Measurements from ENCODE around the gene PGM2L1. TPM values are rescaled to one million over a fixed set of nuclear protein-coding genes. Genes with fewer than 3 reads are reported as not detected.

PGM2L1 gene
- total and polyA plus RNA-seq, 4 experiments from 2014 or later = 4.8 to 11.2 (median 8.1) TPM

DNA sequence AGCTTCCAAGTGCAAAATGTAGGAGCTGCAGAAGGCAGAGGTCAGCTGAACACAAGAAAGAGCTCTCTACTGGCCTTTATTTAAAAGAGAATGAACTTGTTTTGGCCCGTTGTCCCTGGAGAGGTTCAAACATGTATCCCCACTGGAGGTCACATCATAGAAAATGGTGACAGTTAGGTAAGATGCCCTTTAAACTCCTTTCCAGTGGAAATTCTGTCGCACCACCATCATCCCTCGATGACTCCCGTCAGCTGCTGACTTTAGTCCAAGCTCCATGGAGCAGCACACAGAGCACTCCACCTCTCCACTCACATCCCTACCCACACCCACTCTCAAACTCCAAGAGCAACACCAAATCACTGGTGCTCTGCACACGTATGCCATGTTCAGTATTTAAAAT is 71.6 kb downstream of the PGM2L1 start:
- Histone ChIP-seq H3K27me3 (ENCODE audit: insufficient read depth, low read length) (no peaks in the 10 kb centered on the region), H3K27ac (ENCODE audit: low read depth, low read length) (no peak overlapping the region), H3K36me3 (ENCODE audit: insufficient read depth, low read length) (no peaks in the 10 kb centered on the region), H3K9me3 (ENCODE audit: control insufficient read depth in 1 of 2, low read length in 2 of 2) (no peaks in the 10 kb centered on the region), H3K4me3 (ENCODE audit: low read length in 2 of 2) (no peak overlapping the region), H3K4me1 (ENCODE audit: insufficient read depth, low read length) (no peaks in the 10 kb centered on the region)
- Mint-ChIP-seq H3K9me3 (peaks cover 0 to 2% (median 0%) of the 10 kb centered on the region in 8 donors), H3K4me3 (no peak overlapping the region), H3K27ac (no peak overlapping the region), H3K4me1 (peaks cover 0 to 2% (median 0%) of the 10 kb centered on the region in 4 donors), H3K36me3 (peaks cover 6 to 9% of the 10 kb centered on the region in 2 donors), H3K27me3 (peaks cover 0 to 4% of the 10 kb centered on the region in 2 donors)
- DNase-seq = no peak
- POLR2A ChIA-PET (ENCODE audit: partially characterized antibody) = no interaction called here
- intact Hi-C loops (cut with micrococcal nuclease) = no loop called here
- CTCF ChIA-PET (ENCODE audit: partially characterized antibody) = interaction anchor here (1.8 kb wide), 1 partner anchor 71 kb away, joined by 5 read pairs; no protein-coding TSS in a partner anchor

DNA sequence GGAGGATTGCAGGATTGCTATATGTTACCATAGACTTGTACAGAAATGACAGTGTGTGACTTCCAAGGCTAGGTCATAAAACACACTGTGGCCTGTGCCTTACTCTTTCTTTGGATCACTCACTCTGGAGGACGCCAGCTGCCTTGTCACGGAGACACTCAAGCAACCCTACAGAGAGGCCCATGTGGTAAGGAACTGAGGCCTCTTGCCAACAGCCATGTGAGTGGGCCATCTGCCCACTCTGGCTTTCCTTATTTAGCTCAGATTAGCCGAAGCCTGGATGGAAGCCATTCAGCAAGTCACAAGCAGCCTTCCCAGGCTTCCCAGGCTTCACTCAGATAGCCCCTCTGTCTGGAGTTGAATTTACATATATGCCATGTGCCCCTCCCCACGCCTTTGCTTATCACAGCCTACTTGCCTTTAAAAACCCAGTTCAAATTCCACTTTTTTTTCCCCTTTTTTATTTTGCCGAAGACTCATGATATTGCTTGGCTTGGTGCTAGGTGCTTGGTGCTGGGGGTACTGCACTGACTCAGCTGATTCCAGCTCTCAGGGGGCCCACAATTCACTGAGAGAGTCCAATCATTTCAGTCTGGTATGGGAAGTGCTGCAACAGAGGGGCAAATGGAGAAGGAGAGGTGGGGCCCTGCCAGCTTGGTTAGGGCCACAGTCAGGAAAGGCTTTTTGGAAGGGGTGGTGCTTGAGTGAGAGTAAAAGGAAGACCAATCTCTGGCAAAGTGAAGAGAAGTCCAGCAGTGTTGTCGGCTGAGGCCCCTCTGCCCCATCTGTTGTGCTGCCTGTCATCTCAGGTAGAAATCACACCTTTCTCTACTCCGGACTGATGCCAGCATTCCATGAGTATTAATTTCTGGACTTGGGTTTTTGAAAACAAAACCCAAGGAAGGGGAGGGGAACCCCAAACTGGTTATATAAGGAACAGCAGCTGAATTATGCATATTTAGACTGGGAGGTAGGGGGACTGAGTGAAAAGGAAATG is 72.3 kb downstream of the PGM2L1 start:
- no peak overlapping the region for H3K27ac Mint-ChIP-seq
- Histone ChIP-seq H3K9me3 (ENCODE audit: control insufficient read depth in 1 of 2, low read length in 2 of 2) (no peaks in the 10 kb centered on the region), H3K4me3 (ENCODE audit: low read length in 2 of 2) (no peak overlapping the region), H3K27me3 (ENCODE audit: insufficient read depth, low read length) (peaks cover 4% of the 10 kb centered on the region), H3K36me3 (ENCODE audit: insufficient read depth, low read length) (no peaks in the 10 kb centered on the region), H3K4me1 (ENCODE audit: insufficient read depth, low read length) (no peaks in the 10 kb centered on the region), H3K27ac (ENCODE audit: low read depth, low read length) (no peak overlapping the region)
- H3K36me3 Mint-ChIP-seq = peaks cover 5 to 9% of the 10 kb centered on the region in 2 donors
- no peak overlapping the region for H3K4me3 Mint-ChIP-seq
- peaks cover 0 to 3% (median 0%) of the 10 kb centered on the region in 4 donors for H3K4me1 Mint-ChIP-seq
- POLR2A ChIA-PET (ENCODE audit: partially characterized antibody) = no interaction called here
- H3K27me3 Mint-ChIP-seq = peaks cover 4 to 5% of the 10 kb centered on the region in 2 donors
- peaks cover 0 to 2% (median 0%) of the 10 kb centered on the region in 8 donors for H3K9me3 Mint-ChIP-seq
- intact Hi-C loops (cut with micrococcal nuclease) = no loop called here
- no peak for DNase-seq
- CTCF ChIA-PET (ENCODE audit: partially characterized antibody) = interaction anchor here (1.8 kb wide), 1 partner anchor 70 kb away, joined by 5 read pairs; no protein-coding TSS in a partner anchor

DNA sequence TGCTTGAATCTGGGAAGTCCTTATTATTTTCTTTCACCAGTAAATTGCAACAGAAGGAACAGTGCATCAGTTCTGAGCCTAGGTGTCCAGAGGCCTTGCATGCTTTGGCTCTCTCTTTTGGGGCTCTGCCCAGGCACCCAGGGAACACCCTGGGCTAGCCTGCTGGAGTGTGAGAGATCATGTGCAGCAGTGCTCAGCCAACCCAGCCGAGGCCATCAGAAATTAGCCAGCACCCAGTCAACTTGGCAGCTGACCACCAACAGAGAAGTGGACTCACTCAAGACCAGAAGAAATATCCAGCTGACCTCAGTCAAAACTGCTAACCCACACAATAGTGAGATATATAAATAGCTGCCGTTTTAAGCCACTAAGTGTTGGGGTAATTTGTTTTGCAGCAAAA is 75.6 kb downstream of the PGM2L1 start:
- Mint-ChIP-seq H3K9me3 (peaks cover 0 to 11% (median 7%) of the 10 kb centered on the region in 8 donors), H3K27me3 (peaks cover 7 to 10% of the 10 kb centered on the region in 2 donors), H3K4me1 (peaks cover 0 to 3% (median 0%) of the 10 kb centered on the region in 4 donors), H3K27ac (no peak overlapping the region), H3K36me3 (peaks cover 1 to 9% of the 10 kb centered on the region in 2 donors), H3K4me3 (no peak overlapping the region)
- intact Hi-C loops (cut with micrococcal nuclease) = no loop called here
- H3K9me3 ChIP-seq (ENCODE audit: control insufficient read depth in 1 of 2, low read length in 2 of 2) = no peaks in the 10 kb centered on the region
- CTCF ChIA-PET (ENCODE audit: partially characterized antibody) = no interaction called here
- H3K4me3 ChIP-seq (ENCODE audit: low read length in 2 of 2) = no peak overlapping the region
- POLR2A ChIA-PET (ENCODE audit: partially characterized antibody) = no interaction called here
- no peak for DNase-seq
- peaks cover 7% of the 10 kb centered on the region for H3K27me3 ChIP-seq (ENCODE audit: insufficient read depth, low read length)
- H3K4me1 ChIP-seq (ENCODE audit: insufficient read depth, low read length) = no peaks in the 10 kb centered on the region
- H3K36me3 ChIP-seq (ENCODE audit: insufficient read depth, low read length) = no peaks in the 10 kb centered on the region
- H3K27ac ChIP-seq (ENCODE audit: low read depth, low read length) = no peak overlapping the region

DNA sequence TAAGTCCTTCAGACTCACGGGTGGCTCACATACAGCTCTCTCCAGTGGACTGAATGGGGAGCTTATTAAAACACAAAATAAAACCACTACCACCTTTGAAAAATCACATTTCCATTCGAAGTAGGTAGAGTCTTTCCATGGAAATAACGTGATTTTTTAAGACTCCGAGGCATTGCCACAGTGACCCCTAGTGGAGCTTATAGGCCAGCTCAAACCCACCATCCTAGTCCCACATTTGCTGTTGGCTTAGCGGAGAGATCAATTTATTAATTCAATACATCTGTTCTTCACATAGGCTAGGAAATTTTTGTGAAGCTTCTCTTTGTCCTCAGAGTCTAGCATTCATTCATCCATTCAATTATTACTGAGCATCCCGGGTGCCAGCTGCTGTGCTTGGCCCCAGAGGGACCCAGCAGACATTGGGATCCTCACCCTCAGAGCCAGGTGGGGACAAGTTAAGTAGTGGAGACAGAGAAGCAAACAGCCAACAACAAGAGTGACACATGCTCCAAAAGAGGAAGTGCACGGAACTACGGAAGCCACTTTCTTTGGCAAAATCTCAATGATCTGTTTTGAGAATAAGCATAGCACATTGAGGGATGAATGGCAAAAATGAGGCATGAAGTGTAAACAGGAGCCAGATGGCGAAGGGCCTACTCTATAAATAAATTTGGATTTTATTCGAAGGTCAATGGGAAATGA is 76.6 kb downstream of the PGM2L1 start:
- Mint-ChIP-seq H3K36me3 (peaks cover 7 to 8% of the 10 kb centered on the region in 2 donors), H3K9me3 (peaks cover 0 to 19% (median 17%) of the 10 kb centered on the region in 8 donors), H3K27ac (no peak overlapping the region), H3K27me3 (peaks cover 10% of the 10 kb centered on the region in 2 donors), H3K4me1 (peaks cover 0 to 3% (median 0%) of the 10 kb centered on the region in 4 donors), H3K4me3 (no peak overlapping the region)
- no peak overlapping the region for H3K4me3 ChIP-seq (ENCODE audit: low read length in 2 of 2)
- no peak overlapping the region for H3K27ac ChIP-seq (ENCODE audit: low read depth, low read length)
- H3K4me1 ChIP-seq (ENCODE audit: insufficient read depth, low read length) = no peaks in the 10 kb centered on the region
- peaks cover 7% of the 10 kb centered on the region for H3K27me3 ChIP-seq (ENCODE audit: insufficient read depth, low read length)
- intact Hi-C loops (cut with micrococcal nuclease) = loop anchor here (1.0 kb wide), 1 partner anchor 65 kb away; no protein-coding TSS in a partner anchor
- DNase-seq = peak in 3 of 5 donors; percentile 3 to 17 (median 8)
- ChIA-PET POLR2A (ENCODE audit: partially characterized antibody) (interaction anchor here (0.7 kb wide), 1 partner anchor 26 kb away, joined by 3 read pairs; no protein-coding TSS in a partner anchor), CTCF (ENCODE audit: partially characterized antibody) (interaction anchor here (0.8 to 1.5 kb wide), 8 partner anchors 11 to 122 kb away, joined by 3 to 14 read pairs (median 4); no protein-coding TSS in a partner anchor)
- no peaks in the 10 kb centered on the region for H3K9me3 ChIP-seq (ENCODE audit: control insufficient read depth in 1 of 2, low read length in 2 of 2)
- no peaks in the 10 kb centered on the region for H3K36me3 ChIP-seq (ENCODE audit: insufficient read depth, low read length)

DNA sequence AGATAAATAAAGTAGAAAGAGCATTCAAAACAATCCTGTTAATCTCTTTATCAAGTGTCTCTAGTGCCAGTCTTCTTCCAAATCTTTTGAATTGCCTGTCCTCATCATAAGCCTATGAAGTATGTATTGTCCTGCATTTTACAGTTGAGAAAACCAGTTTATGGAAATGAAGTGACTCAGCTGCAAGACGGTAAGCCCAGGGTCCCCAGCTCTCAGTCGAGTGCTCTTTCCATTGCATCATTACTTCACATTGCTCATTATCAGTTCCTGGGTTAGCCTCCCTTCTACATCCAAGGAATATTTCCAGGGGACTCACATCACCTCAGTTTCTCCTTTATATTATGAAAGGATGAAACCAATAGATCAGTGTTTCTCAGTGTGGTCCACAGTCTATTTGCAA is 77.7 kb downstream of the PGM2L1 start:
- Histone ChIP-seq H3K27me3 (ENCODE audit: insufficient read depth, low read length) (peaks cover 7% of the 10 kb centered on the region), H3K9me3 (ENCODE audit: control insufficient read depth in 1 of 2, low read length in 2 of 2) (no peaks in the 10 kb centered on the region), H3K36me3 (ENCODE audit: insufficient read depth, low read length) (no peaks in the 10 kb centered on the region), H3K27ac (ENCODE audit: low read depth, low read length) (no peak overlapping the region), H3K4me3 (ENCODE audit: low read length in 2 of 2) (no peak overlapping the region), H3K4me1 (ENCODE audit: insufficient read depth, low read length) (no peaks in the 10 kb centered on the region)
- Mint-ChIP-seq H3K9me3 (peaks cover 0 to 27% (median 24%) of the 10 kb centered on the region in 8 donors), H3K27ac (no peak overlapping the region), H3K4me1 (peaks cover 0 to 3% (median 0%) of the 10 kb centered on the region in 4 donors), H3K36me3 (peaks cover 7 to 8% of the 10 kb centered on the region in 2 donors), H3K27me3 (peaks cover 10% of the 10 kb centered on the region in 2 donors), H3K4me3 (no peak overlapping the region)
- intact Hi-C loops (cut with micrococcal nuclease) = no loop called here
- ChIA-PET CTCF (ENCODE audit: partially characterized antibody) (interaction anchor here (0.8 to 1.5 kb wide), 5 partner anchors 11 to 123 kb away, joined by 3 to 14 read pairs (median 4); no protein-coding TSS in a partner anchor), POLR2A (ENCODE audit: partially characterized antibody) (no interaction called here)
- DNase-seq = no peak

DNA sequence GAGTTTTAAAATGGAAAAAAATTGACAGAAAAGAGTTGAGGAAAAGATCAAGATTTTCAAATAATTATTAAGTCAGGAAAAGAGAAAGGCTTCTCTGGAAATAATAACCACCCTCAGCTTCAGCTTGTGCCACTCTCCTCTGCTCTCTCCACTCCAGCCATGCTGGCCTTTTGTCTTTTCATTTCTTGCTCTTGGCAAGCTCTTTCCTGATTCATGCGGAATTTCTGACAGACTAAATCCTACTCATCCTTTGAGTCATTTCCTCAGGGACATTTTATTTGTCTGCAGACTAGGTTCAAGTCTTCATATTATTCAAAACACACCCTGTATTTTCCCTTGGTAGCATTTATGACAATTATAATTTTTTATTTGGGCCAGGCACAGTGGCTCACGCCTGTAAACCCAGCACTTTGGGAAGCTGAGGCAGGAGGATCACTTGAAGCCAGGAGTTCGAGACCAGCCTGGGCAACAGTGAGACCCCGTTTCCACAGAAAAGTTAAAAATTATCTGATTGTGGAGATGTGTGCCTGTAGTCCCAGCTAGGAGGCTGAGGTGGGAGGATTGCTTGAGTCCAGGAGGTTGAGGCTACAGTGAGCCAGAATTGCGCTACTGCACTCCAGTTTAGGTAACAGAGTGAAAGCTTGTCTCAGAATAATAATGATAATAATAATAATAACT is 79.0 kb downstream of the PGM2L1 start:
- Histone ChIP-seq H3K9me3 (ENCODE audit: control insufficient read depth in 1 of 2, low read length in 2 of 2) (no peaks in the 10 kb centered on the region), H3K27me3 (ENCODE audit: insufficient read depth, low read length) (peaks cover 7% of the 10 kb centered on the region), H3K4me3 (ENCODE audit: low read length in 2 of 2) (no peak overlapping the region), H3K36me3 (ENCODE audit: insufficient read depth, low read length) (no peaks in the 10 kb centered on the region), H3K27ac (ENCODE audit: low read depth, low read length) (no peak overlapping the region), H3K4me1 (ENCODE audit: insufficient read depth, low read length) (no peaks in the 10 kb centered on the region)
- peaks cover 0 to 32% (median 24%) of the 10 kb centered on the region in 8 donors for H3K9me3 Mint-ChIP-seq
- H3K36me3 Mint-ChIP-seq = peaks cover 7 to 8% of the 10 kb centered on the region in 2 donors
- POLR2A ChIA-PET (ENCODE audit: partially characterized antibody) = no interaction called here
- CTCF ChIA-PET (ENCODE audit: partially characterized antibody) = no interaction called here
- intact Hi-C loops (cut with micrococcal nuclease) = no loop called here
- no peak overlapping the region for H3K4me3 Mint-ChIP-seq
- DNase-seq = no peak
- peaks cover 0 to 3% (median 0%) of the 10 kb centered on the region in 4 donors for H3K4me1 Mint-ChIP-seq
- no peak overlapping the region for H3K27ac Mint-ChIP-seq
- peaks cover 10% of the 10 kb centered on the region in 2 donors for H3K27me3 Mint-ChIP-seq
